GM19238 (cell line): Measurements from ENCODE around the gene MTR.
"Not testable (repeated sequence)": the region's sequence is repeated elsewhere in the genome, so short reads cannot be mapped to it uniquely, and the experiment has no call there.

ENCODE experiments used
- DNase-seq: peaks from one replicate; pipeline ENCODE4 v3.0.0; 2011; ENCODE audit warnings: low spot score; ENCODE audit not compliant: insufficient read length

Gene MTR

DNA sequence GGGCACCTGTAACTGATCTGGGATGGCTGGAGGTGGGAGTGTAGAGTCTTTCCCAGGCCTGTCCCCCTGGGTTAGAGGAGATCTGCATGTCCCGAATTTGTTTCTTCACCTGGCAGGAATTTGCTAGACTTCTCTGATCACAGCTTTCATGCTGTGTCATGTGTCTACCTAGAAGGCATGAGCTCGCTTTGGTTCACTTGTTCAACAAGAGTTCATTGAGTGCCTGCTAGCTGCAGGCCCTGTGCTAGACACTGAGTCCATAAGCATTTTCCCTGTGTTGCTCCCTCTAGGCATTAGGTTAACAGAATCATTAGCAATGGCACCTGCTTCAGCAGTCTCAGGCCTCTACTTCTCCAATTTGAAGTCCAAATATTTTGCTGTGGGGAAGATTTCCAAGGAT, 101.6 kb downstream of the MTR start:
- DNase-seq, result no peak

DNA sequence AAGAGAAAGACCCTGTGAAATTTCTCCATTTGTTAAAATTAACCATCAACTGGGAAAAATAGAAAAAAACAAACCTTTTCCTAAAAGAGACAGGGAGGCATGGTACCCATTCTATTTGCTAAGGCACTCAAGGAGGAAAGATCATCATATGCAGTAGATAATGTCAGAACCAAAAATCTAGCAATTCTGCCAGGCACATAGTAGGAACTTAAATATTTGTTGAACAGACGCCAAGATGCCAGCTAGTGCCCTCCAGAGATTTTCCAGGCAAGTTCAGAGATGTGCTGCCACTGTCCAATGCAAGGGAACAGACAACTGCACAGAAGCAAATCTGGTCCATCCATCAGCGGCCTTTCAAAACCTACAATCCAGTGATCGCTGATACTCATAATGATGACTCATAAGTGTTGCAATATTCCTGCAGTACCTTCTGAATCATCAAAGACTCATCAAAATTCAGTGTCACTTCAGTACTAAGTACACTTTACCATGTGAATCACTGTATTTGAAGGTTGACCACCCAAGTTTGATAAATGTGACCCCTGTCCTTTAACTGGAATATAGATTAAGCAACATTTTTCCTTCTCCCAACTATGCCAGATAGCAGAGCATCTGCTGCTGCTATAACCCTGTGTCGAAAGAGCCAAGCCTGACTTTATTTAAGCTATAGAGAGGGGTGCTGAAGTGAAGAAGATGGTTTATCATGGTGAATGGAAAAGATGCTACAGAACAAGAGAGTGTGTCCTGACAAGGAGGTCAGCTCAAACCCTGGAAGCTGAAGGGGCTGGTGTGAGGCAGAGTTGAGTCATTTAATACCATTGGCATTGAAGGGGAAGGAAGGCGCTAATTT, 110.0 kb downstream of the MTR start:
- no peak for DNase-seq

DNA sequence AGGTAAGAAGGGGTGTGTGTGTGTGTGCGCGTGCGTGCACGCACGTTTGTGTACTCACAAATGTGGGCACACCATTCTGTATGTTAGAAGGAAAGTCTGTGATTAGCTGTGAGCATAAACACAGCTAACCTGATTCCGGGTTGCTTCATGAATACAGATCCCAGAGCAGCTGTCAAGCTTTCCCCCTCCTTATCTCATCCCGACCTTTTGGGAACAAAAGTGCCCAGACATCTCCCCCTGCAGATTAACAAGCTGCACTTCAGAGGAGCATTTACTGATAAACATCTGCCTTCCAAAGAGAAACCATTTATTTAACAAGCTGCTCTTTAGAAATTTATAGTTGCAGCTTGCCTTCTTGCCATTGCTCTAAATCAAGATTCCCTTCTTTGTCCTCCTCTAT, 112.1 kb downstream of the MTR start:
- DNase-seq, result no peak

DNA sequence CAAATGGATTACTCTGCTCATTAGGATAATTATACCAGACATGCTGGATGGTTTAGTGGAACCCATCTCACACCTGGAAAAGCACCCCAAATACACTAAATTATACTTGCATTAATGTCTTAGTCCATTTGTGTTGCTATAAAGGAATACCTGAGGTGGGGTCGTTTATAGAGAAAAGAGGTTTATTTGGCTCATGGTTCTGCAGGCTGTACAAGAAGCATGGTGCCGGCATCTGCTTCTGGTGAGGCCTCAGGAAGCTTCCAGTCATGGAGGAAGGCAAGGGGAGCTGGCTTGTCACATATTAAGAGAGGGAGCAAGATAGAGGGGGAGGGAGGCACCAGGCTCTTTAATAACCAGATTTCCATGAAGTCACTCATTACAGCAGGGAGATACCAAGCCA, 113.6 kb downstream of the MTR start:
- DNase-seq, result no peak

DNA sequence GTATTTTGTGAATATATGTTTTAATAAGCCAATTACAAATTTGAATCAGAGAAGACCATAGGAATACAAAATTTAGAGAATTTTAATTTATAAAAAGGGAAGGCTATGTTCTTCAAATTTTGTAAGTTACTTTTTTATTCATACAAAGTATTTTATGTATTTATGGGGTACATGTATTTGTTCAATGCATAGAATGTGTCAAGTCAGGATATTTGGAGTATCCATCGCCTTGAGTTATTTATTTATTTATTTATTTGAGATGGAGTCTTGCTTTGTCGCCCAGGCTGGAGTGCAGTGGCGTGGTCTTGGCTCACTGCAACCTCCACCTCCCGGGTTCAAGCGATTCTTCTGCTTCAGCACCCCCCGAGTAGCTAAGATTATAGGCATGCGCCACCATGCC, 116.0 kb downstream of the MTR start:
- not testable (repeated sequence) for DNase-seq

DNA sequence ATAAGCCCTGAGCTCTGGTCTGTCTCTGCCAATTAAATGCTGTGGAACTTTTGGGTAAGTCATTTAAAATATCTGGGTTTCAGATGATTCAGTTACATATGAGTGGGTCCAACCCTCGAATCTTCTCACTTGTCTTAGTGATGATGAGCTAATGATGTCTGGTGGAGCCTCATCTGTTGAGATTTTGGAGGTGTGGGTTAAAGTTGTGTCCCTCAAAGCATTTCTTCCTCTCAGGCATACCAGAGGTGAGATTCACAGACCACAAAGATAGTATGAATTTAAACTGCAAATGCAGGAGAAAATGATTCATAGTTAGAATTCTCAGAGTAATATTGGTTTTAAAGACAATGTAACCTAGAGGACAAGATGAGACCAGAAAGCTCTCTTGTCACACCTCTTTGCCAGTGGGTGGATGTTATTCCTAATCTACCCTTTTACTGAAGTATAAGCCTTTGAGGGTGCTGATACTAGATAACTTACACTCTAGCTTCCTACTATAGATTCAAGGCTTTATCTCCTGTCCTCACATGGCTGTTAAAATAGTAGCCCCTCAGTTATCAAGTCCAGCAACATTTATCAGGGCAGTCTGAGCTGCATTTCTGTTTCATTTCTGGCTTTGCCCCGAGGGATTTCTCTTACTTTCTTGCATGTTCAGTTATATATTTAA, 118.4 kb downstream of the MTR start:
- no peak for DNase-seq

DNA sequence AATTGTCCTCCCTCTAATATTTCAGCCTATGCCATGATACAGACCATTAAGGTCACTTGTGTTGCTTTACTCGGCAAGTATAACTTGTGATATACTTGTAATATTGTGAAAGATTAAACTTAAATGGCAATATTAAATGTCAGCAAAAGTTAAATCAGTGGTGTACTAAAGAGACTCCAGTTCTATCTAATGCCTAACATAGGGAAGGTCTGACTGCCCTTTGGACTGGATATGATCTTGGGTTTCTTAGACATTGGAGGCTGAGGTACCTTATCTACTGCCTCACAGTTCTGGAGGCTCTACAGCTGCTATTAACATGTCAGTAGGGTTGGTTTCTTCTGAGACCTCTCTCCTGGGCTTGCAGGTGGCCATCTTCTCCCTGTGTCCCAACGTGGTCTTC, 119.3 kb downstream of the MTR start:
- DNase-seq, result no peak

DNA sequence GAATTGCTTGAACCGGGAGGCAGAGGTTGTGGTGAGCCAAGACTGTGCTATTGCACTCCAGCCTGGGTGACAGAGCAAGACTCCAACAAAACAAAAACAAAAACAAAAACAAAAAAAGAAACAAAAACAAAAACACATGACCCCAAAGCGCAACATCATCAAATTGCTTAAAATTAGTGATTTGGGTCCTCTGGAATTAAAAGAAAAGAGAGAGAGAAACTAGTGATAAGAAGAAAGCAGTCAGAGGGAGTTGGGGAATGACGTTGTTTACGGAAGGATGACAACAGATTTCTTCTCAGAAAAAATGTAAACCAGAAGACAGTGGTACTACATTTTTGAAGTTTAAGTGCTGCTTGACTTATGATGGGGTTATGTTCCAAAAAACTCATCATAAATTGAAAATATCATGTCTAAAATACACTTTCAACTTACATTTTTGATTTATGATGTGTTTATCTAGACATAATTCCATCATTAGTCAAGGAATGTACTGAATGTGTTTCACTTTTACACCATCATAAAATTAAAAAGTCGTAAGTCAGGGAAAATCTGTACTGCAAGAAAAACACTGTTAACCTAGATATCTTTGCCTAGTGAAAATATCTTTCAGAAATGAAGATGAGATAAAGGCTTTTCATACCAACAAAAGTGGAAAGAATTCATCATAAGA, 121.2 kb downstream of the MTR start:
- no peak for DNase-seq

DNA sequence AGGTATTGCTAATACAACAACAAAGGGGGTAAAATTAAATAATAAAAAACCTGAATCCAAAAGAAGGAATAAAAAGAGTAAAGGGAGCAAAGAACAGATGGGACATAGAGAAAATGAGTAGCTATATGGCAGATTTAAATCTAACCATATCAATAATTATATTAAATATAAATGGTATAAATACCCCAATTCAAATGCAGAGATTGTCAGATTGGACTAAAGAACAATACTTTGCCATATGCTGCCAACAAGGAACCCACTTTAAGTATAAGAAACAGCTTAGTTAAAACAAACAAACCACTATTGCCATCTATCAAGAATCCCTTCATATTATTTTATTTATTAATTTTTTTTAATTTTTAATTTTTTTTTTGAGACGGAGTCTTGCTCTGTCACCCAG, 122.4 kb downstream of the MTR start:
- DNase-seq, result no peak

DNA sequence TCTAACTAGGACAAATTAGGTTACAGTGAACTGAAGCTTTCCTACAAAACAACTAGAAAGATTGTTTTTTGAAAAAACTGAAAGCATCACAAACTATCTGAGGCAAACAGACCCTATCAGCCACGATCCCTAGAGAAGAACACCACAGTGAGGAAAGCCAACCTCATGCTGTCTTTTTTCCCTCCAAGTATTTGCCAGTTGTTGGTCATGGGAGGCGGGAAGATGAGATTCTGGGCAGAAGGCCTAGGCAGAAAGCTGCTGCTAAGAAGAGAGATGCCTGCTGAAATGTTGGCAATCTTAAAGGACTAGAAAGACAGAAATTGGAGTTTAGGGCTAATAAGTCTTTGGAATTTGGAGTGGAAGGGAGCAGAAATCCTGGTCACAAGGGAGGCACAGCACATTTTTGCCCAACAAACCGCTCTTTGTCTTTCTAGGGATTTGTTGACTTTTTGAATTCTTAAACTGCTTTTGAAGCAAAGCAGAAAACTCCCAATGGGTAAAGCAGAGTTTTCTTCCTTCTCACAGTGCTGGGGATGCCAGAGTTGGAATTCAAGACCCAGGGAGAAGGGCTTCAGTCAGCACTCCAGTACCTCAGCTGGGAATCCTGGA, 125.3 kb downstream of the MTR start:
- DNase-seq, result no peak

DNA sequence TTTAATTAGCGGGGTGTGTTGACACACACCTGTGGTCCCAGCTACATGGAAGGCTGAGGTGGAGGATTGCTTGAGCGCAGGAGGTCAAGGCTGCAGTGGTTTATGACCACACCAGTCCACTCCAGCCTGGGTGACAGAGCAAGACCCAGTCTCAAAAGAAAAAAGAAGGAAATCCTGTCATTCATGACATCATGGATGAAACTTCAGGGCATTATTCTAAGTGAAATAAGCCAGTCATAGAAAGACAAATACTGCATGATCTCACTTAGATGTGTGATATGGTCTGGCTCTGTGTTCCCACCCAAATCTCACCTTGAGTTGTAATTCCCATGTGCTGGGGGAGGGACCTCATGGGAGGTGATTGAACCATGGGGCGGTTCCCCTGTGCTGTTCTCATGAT, 126.5 kb downstream of the MTR start:
- no peak for DNase-seq

DNA sequence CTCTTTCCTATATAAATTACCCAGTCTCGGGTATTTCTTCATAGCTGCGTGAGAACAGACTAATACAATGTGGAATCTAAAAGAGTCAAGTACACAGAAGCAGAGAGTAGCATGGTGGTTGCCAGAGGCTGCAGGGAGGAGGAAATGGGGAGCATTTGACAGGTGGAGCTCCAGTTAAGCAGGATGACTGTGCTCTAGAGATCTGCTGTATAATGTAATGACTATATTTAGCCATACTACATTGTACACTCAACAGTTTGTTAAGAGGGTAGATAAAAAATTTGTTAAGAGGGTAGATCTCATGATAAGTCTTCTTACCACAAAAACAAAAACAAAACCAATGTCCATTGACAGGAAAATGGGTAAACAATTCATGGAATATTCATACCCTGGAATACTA, 127.1 kb downstream of the MTR start:
- no peak for DNase-seq

DNA sequence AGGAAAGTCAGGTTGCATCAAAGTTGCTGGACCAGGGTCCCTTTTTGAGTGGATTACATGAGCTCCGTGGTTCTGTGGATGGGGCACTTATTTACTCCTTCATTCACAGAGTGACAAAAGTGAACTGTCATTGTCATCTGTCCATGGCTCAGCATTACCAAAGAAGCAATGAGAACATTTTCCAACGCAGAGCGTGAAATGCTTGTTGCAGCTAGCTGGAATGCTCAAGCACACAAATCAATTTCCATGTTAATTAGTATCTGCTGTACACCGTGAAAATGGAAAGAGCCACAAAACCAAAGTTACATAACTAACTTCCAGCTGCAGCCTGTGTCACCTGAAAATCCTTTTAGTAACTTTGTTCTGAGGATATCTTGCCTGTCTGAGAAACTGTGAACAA, 130.3 kb downstream of the MTR start:
- no peak for DNase-seq

DNA sequence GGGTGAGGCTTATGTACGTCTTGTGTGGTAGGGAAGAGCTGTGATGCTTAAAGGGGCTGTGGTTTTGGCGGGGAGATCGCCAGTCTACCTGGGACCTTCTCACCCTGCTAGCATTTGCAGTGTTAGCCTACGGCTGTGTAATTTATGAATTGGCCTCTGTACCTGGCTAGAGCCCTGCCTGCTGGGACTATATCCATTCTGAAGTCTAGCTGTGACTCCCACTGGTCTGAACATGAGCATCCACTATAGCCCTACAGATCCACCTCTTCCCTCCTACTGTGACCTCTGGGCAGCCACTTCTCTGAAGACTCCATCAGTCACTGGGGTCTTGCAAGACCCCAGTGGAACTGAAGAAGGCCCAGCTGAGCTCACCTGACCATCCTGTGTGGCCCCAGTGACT, 135.4 kb downstream of the MTR start:
- DNase-seq, result no peak

DNA sequence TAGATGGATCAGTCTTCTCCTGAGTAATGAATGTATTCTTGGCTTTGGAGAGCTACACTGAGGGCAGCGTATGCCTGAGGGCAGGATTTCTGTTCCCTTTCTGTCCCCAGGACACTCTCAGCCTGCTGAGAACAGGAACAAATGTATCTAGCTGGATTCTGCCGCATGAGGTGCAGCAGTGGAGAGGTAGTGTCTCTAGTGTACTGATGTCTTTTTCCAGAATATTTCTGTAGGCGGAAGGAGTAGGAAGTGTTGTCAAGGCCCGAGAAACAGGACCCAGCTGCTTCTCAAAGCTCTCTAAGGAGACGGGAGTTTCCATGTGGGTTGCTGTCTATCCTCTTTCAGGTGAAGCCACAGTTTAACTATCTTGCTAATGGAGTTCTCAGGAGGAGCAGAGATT, 143.7 kb downstream of the MTR start:
- no peak for DNase-seq

DNA sequence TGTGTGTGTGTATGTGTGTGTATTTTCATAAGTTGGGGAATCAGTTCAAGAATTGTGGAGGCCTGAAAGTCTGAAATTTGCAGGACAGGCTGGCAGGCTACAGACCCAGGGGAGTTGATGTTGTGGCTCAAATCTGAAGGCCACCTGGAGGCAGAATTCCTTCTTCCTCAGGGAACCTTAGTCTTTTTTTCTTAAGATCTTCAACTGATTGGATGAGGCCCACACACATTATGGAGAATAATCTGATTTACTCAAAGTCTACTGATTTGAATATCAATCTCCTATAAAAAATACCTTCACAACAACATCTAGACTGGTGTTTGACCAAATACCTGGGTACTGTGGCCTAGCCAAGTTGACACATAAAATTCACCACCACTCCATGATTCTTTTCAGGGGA, 147.3 kb downstream of the MTR start:
- no peak for DNase-seq

DNA sequence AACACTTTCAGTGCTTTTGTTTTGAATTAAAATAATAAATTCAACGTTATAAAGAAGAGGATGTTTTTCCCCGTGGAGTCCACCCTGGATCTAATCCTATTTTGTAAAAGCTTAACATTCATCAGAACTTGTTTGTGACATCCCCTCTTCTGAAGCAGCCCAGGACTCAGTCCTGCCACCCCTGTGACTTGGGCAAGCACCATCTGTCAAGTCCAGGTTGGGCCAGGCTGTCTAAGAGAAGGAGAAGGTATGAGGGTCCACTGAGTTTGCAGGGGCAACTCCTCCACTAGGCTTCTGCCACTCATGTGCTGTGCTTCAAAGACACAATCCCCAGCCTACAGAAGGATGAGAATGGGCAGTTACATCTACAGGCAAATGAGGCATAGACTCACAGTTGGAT, 149.5 kb downstream of the MTR start:
- DNase-seq, result no peak

DNA sequence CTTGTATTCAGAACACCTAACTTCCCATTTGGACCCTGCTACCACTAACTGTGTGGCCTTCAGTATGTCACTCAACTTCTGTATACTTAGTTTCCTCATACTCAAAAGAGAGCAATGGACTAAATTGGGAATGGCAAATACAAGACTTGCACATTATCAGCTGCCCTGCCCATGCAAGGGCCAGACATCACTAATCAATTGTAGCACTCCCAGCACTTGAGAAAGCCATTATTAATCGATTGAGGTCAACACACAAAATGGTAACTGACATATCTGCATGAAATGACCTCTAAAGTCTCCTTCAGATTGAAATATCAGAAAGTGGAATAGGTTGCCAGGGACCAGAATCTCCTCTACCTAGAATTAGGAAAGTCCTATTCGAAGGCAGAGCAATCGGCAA, 149.9 kb downstream of the MTR start:
- DNase-seq, result no peak

DNA sequence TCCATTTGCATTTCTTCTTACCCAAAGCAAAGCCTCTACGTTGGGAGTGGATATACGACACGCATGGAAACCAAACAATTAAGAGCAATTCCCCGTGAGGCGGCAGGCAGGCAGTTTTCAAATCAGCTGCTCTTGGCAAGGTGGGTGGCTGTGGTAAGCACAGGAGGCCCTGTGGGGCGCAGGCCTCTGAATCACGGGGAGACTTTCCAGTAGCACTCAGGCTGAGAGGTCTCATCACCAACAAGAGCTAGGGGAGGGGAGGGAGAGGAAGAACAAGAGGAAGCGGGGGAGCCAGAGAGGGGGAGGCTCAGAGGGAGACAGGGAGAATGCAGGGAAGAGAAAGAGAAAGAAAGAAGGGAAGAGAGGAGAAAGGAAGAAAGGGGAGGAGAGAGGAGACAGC, 152.7 kb downstream of the MTR start:
- DNase-seq, result no peak

DNA sequence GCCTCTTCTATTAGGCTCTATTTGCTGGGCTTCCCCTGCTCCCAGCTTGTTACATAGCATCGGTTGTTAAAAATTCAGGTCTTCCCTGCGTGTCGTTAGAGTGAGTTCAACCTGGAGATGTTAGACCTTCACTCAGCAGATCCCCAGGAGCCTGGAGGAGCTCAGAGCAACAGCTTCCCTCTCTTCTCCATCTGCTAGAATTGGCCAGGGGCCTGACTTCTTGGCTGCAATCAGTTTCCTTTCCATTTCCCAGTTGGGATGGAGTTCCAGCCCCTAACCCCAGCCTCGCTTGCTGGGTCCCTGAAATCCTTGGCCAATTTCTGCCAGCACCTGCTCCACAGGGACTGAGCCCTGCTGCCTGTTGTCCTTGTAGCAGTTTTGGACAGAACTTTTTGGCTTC, 153.3 kb downstream of the MTR start:
- DNase-seq, result no peak

DNA sequence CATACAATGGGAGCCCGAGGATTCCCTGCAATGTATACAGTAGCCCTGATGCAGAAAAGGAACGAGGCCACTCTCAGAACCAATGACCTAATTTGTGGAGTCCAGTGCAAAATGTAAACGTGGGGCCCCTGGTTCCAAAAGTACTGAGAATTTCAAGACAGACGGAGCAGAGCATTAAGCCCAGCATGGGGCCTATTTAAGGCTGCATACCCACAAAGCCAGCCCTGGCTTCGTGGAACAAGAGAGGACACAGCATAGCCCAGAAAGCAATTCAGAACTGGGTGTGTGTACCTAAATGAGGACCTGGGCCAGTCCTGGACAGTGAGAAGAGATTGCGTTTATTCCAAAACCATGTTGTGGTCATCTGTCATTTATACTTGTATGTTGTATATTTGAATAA, 153.9 kb downstream of the MTR start:
- DNase-seq, result no peak

DNA sequence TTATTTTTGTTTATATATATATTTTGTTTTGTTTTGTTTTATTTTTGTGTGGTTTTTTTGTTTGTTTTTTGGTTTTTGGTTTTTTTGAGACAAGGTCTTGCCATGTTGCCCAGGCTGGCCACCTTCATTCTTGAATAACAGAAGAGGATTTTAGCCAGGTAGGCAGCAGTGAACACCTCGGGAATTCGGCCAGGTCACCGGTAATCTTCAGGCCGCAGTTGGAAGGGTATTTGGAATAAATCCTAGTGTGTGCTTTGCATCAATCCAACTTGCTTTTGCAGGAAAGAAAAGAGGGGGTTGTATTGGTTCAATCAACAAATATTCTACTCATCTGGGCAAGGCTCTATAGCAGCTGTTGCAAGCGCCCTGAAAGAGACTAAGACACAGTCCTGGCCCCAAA, 155.3 kb downstream of the MTR start:
- no peak for DNase-seq
